ENCODE results near the gene ZNF329.

DNA sequence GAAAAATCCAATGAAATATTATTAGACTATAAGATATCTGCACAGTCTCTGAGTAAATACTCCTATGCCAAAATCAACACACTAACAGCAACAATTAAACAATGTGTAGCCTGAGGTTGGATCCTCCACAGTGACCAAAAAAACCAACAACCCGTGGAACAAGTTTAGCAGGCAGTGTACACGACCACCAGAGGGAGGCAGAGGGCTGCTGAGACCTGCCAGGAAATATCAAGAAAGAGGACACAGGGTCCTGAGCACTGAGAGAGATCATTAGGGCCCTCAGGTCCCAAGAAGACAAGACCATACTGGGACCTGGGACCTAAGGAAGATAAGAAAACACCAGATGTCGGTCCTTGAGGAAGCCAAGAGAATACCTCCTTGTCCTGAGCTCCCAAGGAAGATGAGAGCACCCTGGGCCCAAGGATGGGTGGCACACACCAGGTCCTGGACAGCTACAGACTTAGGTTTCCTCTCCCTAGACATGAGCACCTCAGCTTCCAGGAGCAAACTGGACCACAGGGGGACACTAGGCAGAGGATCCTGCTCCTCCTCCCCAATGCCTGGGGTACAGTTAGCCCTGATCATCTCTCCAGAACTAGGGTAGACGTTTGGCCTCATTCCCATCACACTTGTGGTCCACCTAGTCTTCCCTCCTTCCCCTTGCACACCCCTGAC is 31.4 kb upstream of the ZNF329 start:
- TF ChIP-seq, protein P1, sequence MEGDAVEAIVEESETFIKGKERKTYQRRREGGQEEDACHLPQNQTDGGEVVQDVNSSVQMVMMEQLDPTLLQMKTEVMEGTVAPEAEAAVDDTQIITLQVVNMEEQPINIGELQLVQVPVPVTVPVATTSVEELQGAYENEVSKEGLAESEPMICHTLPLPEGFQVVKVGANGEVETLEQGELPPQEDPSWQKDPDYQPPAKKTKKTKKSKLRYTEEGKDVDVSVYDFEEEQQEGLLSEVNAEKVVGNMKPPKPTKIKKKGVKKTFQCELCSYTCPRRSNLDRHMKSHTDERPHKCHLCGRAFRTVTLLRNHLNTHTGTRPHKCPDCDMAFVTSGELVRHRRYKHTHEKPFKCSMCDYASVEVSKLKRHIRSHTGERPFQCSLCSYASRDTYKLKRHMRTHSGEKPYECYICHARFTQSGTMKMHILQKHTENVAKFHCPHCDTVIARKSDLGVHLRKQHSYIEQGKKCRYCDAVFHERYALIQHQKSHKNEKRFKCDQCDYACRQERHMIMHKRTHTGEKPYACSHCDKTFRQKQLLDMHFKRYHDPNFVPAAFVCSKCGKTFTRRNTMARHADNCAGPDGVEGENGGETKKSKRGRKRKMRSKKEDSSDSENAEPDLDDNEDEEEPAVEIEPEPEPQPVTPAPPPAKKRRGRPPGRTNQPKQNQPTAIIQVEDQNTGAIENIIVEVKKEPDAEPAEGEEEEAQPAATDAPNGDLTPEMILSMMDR (IDR thresholded peaks at IDR 0.05), result no peak
- TF ChIP-seq POLR2A (IDR thresholded peaks at IDR 0.05), result no peak
